H1 (cell line): ENCODE data around the gene JAKMIP2. TPM values are rescaled to one million over a fixed set of nuclear protein-coding genes. Genes with fewer than 3 reads are reported as not detected.

Experiments used
- CTCF ChIA-PET: fragments of 300-600 bp; sonication (Branson Sonifier 250); formaldehyde crosslinking; loops from one replicate; lab custom pipeline; 2021; ENCODE audit not compliant: partially characterized antibody; lab: Charles Lee
- POLR2A ChIA-PET: fragments of 300-600 bp; sonication (Branson Sonifier 250); formaldehyde crosslinking; loops from one replicate; lab custom pipeline; 2021; ENCODE audit warnings: inconsistent platforms; ENCODE audit not compliant: partially characterized antibody; lab: Charles Lee
- DNase-seq, 2 experiments: peaks; one replicate each; pipeline versions ENCODE4 v3.0.0 to v3.0.0-alpha.2; 2010 to 2022; ENCODE audit warnings: low spot score in 2 of 2, low read depth in 1 of 2, mixed read lengths in 1 of 2
- FAIRE-seq: peaks from 2 replicates; lab custom pipeline; 2011; peaks lifted over from hg19 to GRCh38; lab: Jason Lieb, UNC
- H2AFZ ChIP-seq: 2 replicates; pipeline ENCODE4 v1.8.1; 2012; ENCODE audit warnings: low read length, inconsistent platforms
- H2AK5ac ChIP-seq: 2 replicates; pipeline ENCODE4 v1.6.1; 2013; ENCODE audit warnings: low read depth, low read length
- H2BK120ac ChIP-seq: replicated peaks from 2 replicates; pipeline ENCODE3; 2013; ENCODE audit warnings: low read depth, low read length, inconsistent platforms
- H2BK12ac ChIP-seq: 2 replicates; pipeline ENCODE4 v1.6.1; 2013; ENCODE audit warnings: low read depth, low read length
- H2BK15ac ChIP-seq: 2 replicates; pipeline ENCODE4 v1.6.1; 2013; ENCODE audit warnings: low read length
- H2BK20ac ChIP-seq: 2 replicates; pipeline ENCODE4 v1.6.1; 2013; ENCODE audit warnings: low read length
- H2BK5ac ChIP-seq: 2 replicates; pipeline ENCODE4 v1.6.1; 2013; ENCODE audit warnings: low read depth, low read length
- H3K14ac ChIP-seq: 2 replicates; pipeline ENCODE4 v1.6.1; 2013; ENCODE audit warnings: inconsistent platforms; ENCODE audit not compliant: insufficient read length
- H3K18ac ChIP-seq: 2 replicates; pipeline ENCODE4 v1.6.1; 2013; ENCODE audit warnings: low read length; ENCODE audit errors: extremely low read depth
- H3K23ac ChIP-seq: 2 replicates; pipeline ENCODE4 v1.6.1; 2013; ENCODE audit warnings: inconsistent platforms; ENCODE audit not compliant: insufficient read length
- H3K23me2 ChIP-seq: 2 replicates; pipeline ENCODE4 v1.6.1; 2013; ENCODE audit warnings: low read depth, low read length
- H3K27ac ChIP-seq: 2 replicates; pipeline ENCODE4 v1.6.1; 2011; ENCODE audit warnings: low read depth, low read length, inconsistent platforms
- H3K27me3 ChIP-seq, 4 experiments: replicated peaks in 1 of 4; 1 replicate in 1 of 4; 2 replicates in 3 of 4; pipeline versions ENCODE4 v1.6.1 to v1.8.1; 2011 to 2013; ENCODE audit warnings: low read length in 3 of 4, mild to moderate bottlenecking in 3 of 4, inconsistent platforms in 2 of 4, mixed read lengths in 2 of 4, moderate library complexity in 1 of 4; ENCODE audit not compliant: control insufficient read depth in 3 of 4, insufficient read depth in 3 of 4; ENCODE audit errors: extremely low read depth in 1 of 4
- H3K36me3 ChIP-seq, 4 experiments: 2 replicates each; pipeline versions ENCODE4 v1.6.1 to v1.8.1; 2011 to 2013; ENCODE audit warnings: mild to moderate bottlenecking in 4 of 4, low read length in 3 of 4, moderate library complexity in 2 of 4, control low read depth in 1 of 4, inconsistent platforms in 1 of 4; ENCODE audit not compliant: insufficient read depth in 4 of 4, control insufficient read depth in 2 of 4
- H3K4ac ChIP-seq: replicated peaks from 2 replicates; pipeline ENCODE3; 2013; ENCODE audit warnings: low read length, low read depth, mixed read lengths, inconsistent platforms; ENCODE audit not compliant: insufficient read length
- H3K4me1 ChIP-seq, 4 experiments: replicated peaks in 1 of 4; 1 replicate in 1 of 4; 2 replicates in 3 of 4; pipeline versions ENCODE4 v1.6.1 to v1.8.1; 2011 to 2013; ENCODE audit warnings: low read length in 3 of 4, inconsistent platforms in 2 of 4, mixed read lengths in 1 of 4; ENCODE audit not compliant: insufficient read depth in 4 of 4, control insufficient read depth in 3 of 4
- H3K4me2 ChIP-seq, 2 experiments: 2 replicates each; pipeline versions ENCODE4 v1.6.1 to v1.8.1; 2011 to 2013; ENCODE audit warnings: low read depth in 2 of 2, low read length in 2 of 2, control low read depth in 1 of 2, inconsistent platforms in 1 of 2, mild to moderate bottlenecking in 1 of 2; ENCODE audit not compliant: insufficient read depth in 1 of 2
- H3K4me3 ChIP-seq, 4 experiments: fragments of 200-600, 300-600 bp in 1 of 4; sonication (generic), shearing (Covaris generic), sonication (Bioruptor Twin) in 1 of 4; 2 replicates each; pipeline versions ENCODE4 v1.5.1 to v1.8.1; 2011 to 2016; ENCODE audit warnings: low read length in 4 of 4, low read depth in 3 of 4, control low read depth in 2 of 4, inconsistent platforms in 2 of 4, mild to moderate bottlenecking in 2 of 4, mixed read lengths in 1 of 4, moderate library complexity in 1 of 4; ENCODE audit not compliant: insufficient read depth in 2 of 4; ENCODE audit errors: extremely low read depth in 1 of 4
- H3K56ac ChIP-seq: replicated peaks from 2 replicates; pipeline ENCODE3; 2013; ENCODE audit warnings: low read depth, mild to moderate bottlenecking, mixed read lengths, low read length, inconsistent platforms; ENCODE audit not compliant: insufficient read length
- H3K79me1 ChIP-seq: 2 replicates; pipeline ENCODE4 v1.6.1; 2013; ENCODE audit warnings: low read depth, low read length, control low read depth
- H3K79me2 ChIP-seq, 2 experiments: 2 replicates each; pipeline versions ENCODE4 v1.6.1 to v1.8.1; 2012 to 2013; ENCODE audit warnings: low read length in 2 of 2, mild to moderate bottlenecking in 2 of 2, inconsistent platforms in 1 of 2; ENCODE audit not compliant: insufficient read depth in 2 of 2, control insufficient read depth in 1 of 2
- H3K9ac ChIP-seq, 4 experiments: replicated peaks in 1 of 4; 1 replicate in 1 of 4; 2 replicates in 3 of 4; pipeline versions ENCODE4 v1.6.1 to v1.8.1; 2011 to 2013; ENCODE audit warnings: low read depth in 3 of 4, low read length in 3 of 4, control low read depth in 2 of 4, mild to moderate bottlenecking in 2 of 4, moderate library complexity in 2 of 4, inconsistent platforms in 1 of 4; ENCODE audit errors: extremely low read depth in 1 of 4
- H3K9me3 ChIP-seq, 2 experiments: 2 replicates each; pipeline versions ENCODE4 v1.6.1 to v1.8.1; 2012 to 2013; ENCODE audit warnings: mild to moderate bottlenecking in 2 of 2, moderate library complexity in 2 of 2, control low read depth in 1 of 2, inconsistent platforms in 1 of 2, low read depth in 1 of 2, low read length in 1 of 2, mixed read lengths in 1 of 2; ENCODE audit not compliant: insufficient read depth in 2 of 2
- H4K20me1 ChIP-seq, 2 experiments: replicated peaks in 1 of 2; 2 replicates each; pipeline versions ENCODE3 to v1.8.1; 2011 to 2013; ENCODE audit warnings: inconsistent platforms in 2 of 2, low read length in 2 of 2, mild to moderate bottlenecking in 1 of 2; ENCODE audit not compliant: insufficient read depth in 2 of 2, control insufficient read depth in 1 of 2
- H4K5ac ChIP-seq: 2 replicates; pipeline ENCODE4 v1.6.1; 2013; ENCODE audit warnings: low read length, low read depth, mixed read lengths, inconsistent platforms; ENCODE audit not compliant: insufficient read length
- H4K8ac ChIP-seq: 2 replicates; pipeline ENCODE4 v1.8.0; 2013; ENCODE audit warnings: mild to moderate bottlenecking, moderate library complexity, low read length, inconsistent platforms; ENCODE audit not compliant: insufficient read depth; ENCODE audit errors: extremely low read depth
- H4K91ac ChIP-seq: replicated peaks from 2 replicates; pipeline ENCODE3; 2013; ENCODE audit warnings: low read length, mixed read lengths, inconsistent platforms; ENCODE audit not compliant: insufficient read length
- BCL11A ChIP-seq, 2 experiments: IDR thresholded peaks; one replicate each; pipeline ENCODE4 v1.6.1; 2011; ENCODE audit warnings: low read depth in 2 of 2, low read length in 2 of 2, mild to moderate bottlenecking in 2 of 2
- E2F6 ChIP-seq: IDR thresholded peaks from 2 replicates; pipeline ENCODE4 v1.6.1; 2012; ENCODE audit warnings: inconsistent platforms
- RFX5 ChIP-seq: IDR thresholded peaks from 2 replicates; pipeline ENCODE4 v1.6.1; 2011; ENCODE audit warnings: low read depth, low read length, improper control_type of control experiment, borderline replicate concordance
- whole genome bisulfite sequencing, 2 experiments: shearing (Covaris generic) in 1 of 2; methylation state at CpG; one replicate each; pipeline versions ENCODE4 v1.1.6 to v1.1.7; 2013 to 2015; ENCODE audit warnings: low lambda C conversion rate in 2 of 2, mixed read lengths in 2 of 2, inconsistent platforms in 1 of 2, low coverage in 1 of 2, missing lambda C conversion rate in 1 of 2; ENCODE audit not compliant: insufficient replicate concordance in 2 of 2, insufficient coverage in 1 of 2, insufficient read length in 1 of 2; ENCODE audit errors: extremely low coverage in 1 of 2, missing lambda C conversion rate in 1 of 2; 5-methylcytosine and 5-hydroxymethylcytosine counted together
- polyA plus RNA-seq, 7 experiments: library from polyadenylated mRNA; depleted of rRNA in 3 of 7; stranded (reverse) in 5 of 7; unstranded in 2 of 7; fragments of >200 nt in 5 of 7; fragments of 200-250 nt in 2 of 7; gene quantifications; 1 replicate in 5 of 7; 2 replicates in 1 of 7; 4 replicates in 1 of 7; pipeline versions ENCODE4 v1.2.1 to v1.2.3, GENCODE V29; 2011 to 2013; ENCODE audit warnings: missing spikeins in 2 of 7, mixed read lengths in 2 of 7
- total RNA-seq: library from RNA; stranded (reverse); fragmentation: NEBNext Ultra II Directional; extraction: Animal tissue kit (Norgen Biotek cat#: 25700); gene quantifications from 2 replicates; pipeline ENCODE4 v1.2.1, GENCODE V29; 2021

The JAKMIP2 gene
- total and polyA plus RNA-seq, 2 of the 8 experiments (the other 6 are each of a cell fraction or from before 2014, with no cell fraction given) = 2.4 to 13.6 TPM

GRCh38 chr5:147708708-147709107, 73.8 kb downstream of the JAKMIP2 start:
- no peaks in the 10 kb centered on the region for H3K36me3 ChIP-seq
- H3K56ac ChIP-seq = no peak overlapping the region
- FAIRE-seq (peak; percentile 87), DNase-seq (no peak)
- no peak overlapping the region for H3K14ac ChIP-seq
- 0 out of 4 replicates have a peak, but pooled peaks cover 0 to 2% of the 10 kb centered on the region in 2 experiments for H3K79me2 ChIP-seq
- no peaks in the 10 kb centered on the region for H3K23me2 ChIP-seq
- no peak overlapping the region for H4K91ac ChIP-seq
- H2BK120ac ChIP-seq = no peak overlapping the region
- CTCF ChIA-PET = interaction anchor here (0.7 to 1.0 kb wide), 2 partner anchors 10 to 24 kb away, joined by 3 read pairs; no protein-coding TSS in a partner anchor
- no peaks in the 10 kb centered on the region for H3K79me1 ChIP-seq
- H2BK5ac ChIP-seq = no peak overlapping the region
- no peaks in the 10 kb centered on the region for H3K9me3 ChIP-seq
- no peak overlapping the region for H3K23ac ChIP-seq
- peaks cover 0 to 3% of the 10 kb centered on the region in 2 experiments for H4K20me1 ChIP-seq
- peak overlapping the region in 1 of 4 experiments; percentile 8; a peak in 1 of 7 replicates for H3K9ac ChIP-seq
- H2BK15ac ChIP-seq = no peak overlapping the region
- H3K27me3 ChIP-seq = no peaks in the 10 kb centered on the region
- POLR2A ChIA-PET = interaction anchor here (0.6 kb wide), 1 partner anchor 18 kb away, joined by 3 read pairs; no protein-coding TSS in a partner anchor
- no peak overlapping the region for H2BK12ac ChIP-seq
- H2BK20ac ChIP-seq = no peak overlapping the region
- H4K5ac ChIP-seq = no peak overlapping the region
- H3K18ac ChIP-seq = no peak overlapping the region
- no peak overlapping the region for H3K4ac ChIP-seq
- peaks cover 0 to 2% (median 0%) of the 10 kb centered on the region in 4 experiments; a peak in 1 of 7 replicates for H3K4me1 ChIP-seq
- H3K4me3 ChIP-seq = no peak overlapping the region
- WGBS, 2 experiments = 72% methylated on average over 2 of the region's 2 CpGs; no CpG with 5 or more reads in 1 of the 2 experiments
- no peak overlapping the region for H4K8ac ChIP-seq
- no peak overlapping the region for H2AFZ ChIP-seq
- no peak overlapping the region for H3K27ac ChIP-seq
- no peak overlapping the region for H3K4me2 ChIP-seq
- no peak overlapping the region for H2AK5ac ChIP-seq
- no peak for TF ChIP-seq E2F6
- TF ChIP-seq BCL11A (IDR thresholded peaks at IDR 0.05; ENCODE audit: low read depth in 2 of 2, low read length in 2 of 2) = no peak
- TF ChIP-seq RFX5 = no peak
